DMS53 treated with DMSO at 0.1 percent for 48 hours (cell line): ENCODE measurements around the gene PPEF1.
A peak's percentile ranks its signal among the peaks of the same experiment; 100 is the strongest.

Experiments used
- DNase-seq: peaks from one replicate; lab custom pipeline; 2025; ENCODE audit not compliant: unreplicated experiment; lab: John Stamatoyannopoulos, UW

PPEF1 gene

GRCh38 chrX:18875256-18875878 is 167.9 kb downstream of the PPEF1 start:
- no peak for DNase-seq

GRCh38 chrX:18877469-18877868 is 170.0 kb downstream of the PPEF1 start:
- peak; percentile 13 for DNase-seq
